Fibroblast of upper back skin (primary cell): ENCODE data around the gene ECI2.
"Not testable (repeated sequence)": the region's sequence is repeated elsewhere in the genome, so short reads cannot be mapped to it uniquely, and the experiment has no call there.

Experiments
- DNase-seq: peaks from one replicate; pipeline ENCODE4 v3.0.0-alpha.2; 2013

ECI2 gene

DNA sequence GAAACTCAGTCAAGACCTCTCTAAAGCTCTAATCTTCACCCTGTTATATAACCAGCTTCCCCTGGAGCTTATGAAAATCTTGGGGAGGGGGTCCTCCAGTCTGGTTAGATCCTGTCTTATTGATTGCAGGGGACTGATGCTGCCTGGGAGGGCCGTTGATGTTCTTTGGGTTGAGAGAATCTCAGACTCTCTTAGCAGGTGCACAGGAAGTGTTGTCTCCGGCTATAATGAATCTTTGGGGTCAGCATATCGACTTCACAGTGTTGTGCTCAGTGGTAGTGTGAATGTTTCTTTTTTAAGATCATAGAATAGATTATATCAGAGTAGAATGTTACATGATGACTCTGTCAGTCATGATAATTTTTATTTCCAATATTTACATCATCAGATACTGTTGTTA lies 2.8 kb upstream of the ECI2 start:
- no peak for DNase-seq

DNA sequence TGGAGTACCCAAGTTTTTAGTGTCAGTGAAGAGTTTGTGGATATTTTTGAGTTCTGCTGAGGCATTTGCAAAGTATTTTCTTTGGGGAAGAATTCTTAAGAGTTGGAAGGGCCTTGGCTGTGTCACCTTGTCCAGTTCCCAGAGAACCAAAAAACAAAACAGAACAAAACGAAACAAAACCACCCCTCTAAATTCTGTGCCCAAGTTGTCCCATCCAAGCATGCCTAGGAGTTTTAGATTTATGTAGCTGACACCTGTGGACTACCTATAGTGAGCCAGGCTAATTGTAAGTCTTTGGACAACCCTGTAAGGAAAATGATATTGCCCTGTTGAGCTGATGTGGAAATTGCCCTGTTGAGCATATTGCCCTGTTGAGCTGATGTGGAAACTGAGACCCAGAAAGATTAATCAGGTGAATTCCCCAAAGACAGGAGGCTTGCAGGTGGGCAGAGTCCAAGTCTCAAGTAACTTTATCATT lies 1.0 kb upstream of the ECI2 start:
- DNase-seq = no peak

- DNase-seq = peak; percentile 94
These were observed 434 bp upstream of the ECI2 start for GRCh38 chr6:4135665-4136353.

GRCh38 chr6:4133941-4134838 lies 1.2 kb downstream of the ECI2 start:
- no peak for DNase-seq

DNA sequence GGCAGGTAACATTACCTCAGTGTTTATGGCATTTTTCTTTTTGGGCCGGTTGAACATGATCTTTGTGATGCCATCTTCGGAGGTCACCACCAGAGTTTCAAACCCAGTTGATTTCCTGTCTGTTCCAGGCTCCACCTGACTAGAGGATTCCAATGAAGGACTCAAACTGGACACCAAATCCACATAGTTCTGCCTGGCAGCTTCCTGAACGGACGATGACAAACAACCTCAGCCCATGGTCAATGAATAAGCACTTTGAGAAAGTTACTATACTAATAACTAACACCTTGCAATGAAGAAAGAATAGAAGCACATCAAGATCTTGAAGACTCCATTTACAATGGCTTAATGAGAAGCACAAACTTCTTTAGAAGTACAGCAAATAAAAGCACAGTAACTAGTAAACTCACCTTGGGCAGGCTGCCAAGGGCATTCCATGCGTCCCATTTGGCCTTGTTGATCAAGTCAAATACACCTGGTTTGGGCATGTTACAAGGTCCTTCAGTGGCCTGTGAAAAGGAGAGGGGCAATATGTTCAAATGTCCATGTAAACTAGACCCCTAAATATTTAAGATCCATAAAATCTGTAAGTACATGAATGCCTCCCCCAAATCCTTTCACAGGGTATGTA lies 4.9 kb downstream of the ECI2 start:
- no peak for DNase-seq

- DNase-seq = no peak
These were observed 5.9 kb downstream of the ECI2 start for GRCh38 chr6:4129446-4129845.

DNA sequence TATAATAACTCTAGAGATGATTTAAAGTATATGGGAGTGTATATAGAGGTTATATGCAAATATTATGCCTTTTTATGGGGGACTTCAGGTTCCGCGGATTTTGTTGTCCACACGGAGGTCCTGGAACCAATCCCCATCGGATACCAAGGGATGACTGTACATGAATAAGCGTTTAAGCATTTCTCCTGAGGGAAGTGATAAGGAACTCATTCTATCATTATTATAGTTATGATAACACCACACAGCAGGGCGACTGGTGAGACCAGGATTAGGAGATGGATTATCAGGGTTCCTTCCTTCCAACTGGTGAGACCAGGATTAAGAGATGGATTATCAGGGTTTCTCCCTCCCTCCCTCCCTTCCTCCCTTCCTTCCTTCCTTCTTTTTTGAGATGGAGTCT lies 6.6 kb downstream of the ECI2 start:
- DNase-seq = no peak

DNA sequence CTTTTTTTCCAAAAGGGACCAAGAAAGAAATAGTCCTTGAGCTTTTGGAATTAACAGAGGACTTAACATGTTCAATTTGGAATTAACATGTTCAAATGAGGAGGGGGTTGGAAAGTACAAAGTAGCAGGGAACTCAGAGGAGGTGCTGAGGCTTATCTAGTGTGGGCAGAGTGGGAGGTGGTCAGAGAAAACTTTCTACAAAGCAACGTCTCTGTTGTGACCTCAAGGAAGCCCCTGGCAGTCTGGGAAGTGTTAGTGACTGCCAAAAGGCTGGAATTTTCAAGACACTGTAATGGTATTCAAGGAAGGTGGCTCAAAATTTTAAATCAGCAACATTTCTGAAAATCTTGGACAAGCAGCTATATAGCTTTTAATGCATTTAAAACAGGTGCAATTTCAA lies 7.3 kb downstream of the ECI2 start:
- DNase-seq = no peak

- DNase-seq = peak; percentile 92
These were observed 9.2 kb downstream of the ECI2 start for GRCh38 chr6:4125933-4126864.

GRCh38 chr6:4125500-4125899 lies 9.9 kb downstream of the ECI2 start:
- DNase-seq = no peak

GRCh38 chr6:4124351-4124750 lies 11.0 kb downstream of the ECI2 start:
- no peak for DNase-seq

- no peak for DNase-seq
These were observed 19.6 kb downstream of the ECI2 start for GRCh38 chr6:4115741-4116140.

- DNase-seq = no peak
These were observed 21.3 kb downstream of the ECI2 start for GRCh38 chr6:4114123-4114522.

GRCh38 chr6:4113649-4114048 lies 21.7 kb downstream of the ECI2 start:
- no peak for DNase-seq

- DNase-seq = no peak
These were observed 23.0 kb downstream of the ECI2 start for GRCh38 chr6:4112366-4112765.

DNA sequence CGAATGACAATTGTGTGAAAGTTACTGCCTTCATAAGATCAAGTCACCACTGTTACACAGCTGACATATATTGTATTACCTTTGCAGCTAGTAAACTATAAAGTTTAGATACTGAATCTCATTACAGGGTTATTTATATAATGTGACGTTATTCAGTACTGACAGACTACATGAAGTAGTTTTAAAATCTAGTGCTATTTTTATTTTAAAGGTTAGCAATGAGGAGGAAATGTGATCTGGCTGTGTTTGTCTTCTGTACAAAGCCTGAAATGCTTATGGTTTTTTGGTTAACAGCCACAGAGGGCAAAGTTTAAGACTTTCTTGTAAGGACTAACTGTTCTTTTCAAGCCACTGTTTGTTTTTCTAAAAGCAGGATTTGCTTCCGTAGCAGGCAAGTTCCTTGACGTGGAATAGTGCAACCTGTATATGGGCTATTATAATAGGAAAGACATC lies 26.0 kb downstream of the ECI2 start:
- DNase-seq = not testable (repeated sequence)

GRCh38 chr6:4108561-4109093 lies 26.7 kb downstream of the ECI2 start:
- DNase-seq = no peak

DNA sequence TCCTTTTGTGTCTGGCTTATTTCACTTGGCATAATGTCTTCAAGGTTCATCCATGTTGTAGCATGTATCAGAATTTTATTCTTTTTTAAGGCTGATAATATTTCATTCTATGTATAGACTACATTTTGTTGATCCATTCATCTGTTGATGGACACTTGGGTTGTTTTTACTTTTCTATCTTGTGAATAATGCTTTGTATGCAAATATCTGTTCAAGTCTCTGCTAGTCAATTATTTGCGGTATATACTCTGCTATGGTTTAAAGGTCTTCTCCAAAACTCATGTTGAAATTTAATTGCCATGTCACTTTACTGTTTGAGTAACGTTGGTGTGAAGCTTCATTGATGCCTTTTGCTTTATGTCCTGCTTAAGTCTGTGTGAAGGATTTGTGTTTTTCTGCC lies 27.5 kb downstream of the ECI2 start:
- no peak for DNase-seq

DNA sequence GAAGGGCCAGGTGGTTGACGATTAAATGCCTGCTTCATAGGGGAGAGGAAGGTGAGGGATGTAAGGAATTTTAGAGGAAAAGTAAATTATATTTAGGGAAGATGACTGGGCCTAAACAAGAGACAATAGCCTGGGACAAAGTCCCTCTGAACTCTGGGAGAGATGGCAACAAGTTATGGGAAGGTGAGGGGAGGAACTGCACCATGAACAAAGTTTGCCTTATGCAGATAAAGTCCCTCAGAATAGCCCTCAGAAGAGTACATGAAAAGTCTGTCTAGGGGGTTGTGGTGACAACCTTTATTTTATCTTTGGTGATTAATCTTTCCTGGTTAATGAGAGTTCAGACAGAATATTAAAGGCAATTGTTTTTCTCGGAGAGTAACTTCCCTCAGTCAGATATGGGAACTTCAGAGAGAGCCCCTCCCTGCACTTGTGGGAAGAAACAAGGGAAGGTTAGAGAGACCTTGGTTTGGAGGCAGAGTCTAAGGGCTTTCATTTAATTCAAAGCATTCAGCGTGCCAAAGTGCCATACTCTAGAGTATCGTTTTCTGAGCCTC lies 29.3 kb downstream of the ECI2 start:
- no peak for DNase-seq

DNA sequence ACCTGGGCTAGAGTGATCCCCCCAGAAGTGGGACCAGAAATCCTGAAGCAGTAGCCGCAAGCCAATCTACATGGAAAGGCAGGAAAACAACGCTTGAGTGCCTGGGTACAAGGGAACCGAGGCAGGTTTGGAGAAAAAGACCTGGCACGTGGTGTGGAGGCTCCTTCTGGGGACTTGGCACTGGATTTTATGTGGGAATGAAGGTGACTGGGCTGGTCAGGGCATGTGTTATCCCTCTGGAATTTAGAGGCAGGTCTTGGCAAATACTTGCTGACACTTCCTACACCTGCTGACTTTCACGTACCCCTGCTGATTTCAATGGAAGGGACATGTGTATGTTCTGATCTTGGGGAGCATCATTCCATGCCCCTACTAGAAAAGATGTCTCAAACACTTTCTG lies 31.4 kb downstream of the ECI2 start:
- DNase-seq = no peak

- no peak for DNase-seq
These were observed 32.6 kb downstream of the ECI2 start for GRCh38 chr6:4102687-4103244.

GRCh38 chr6:4101298-4101697 lies 34.1 kb downstream of the ECI2 start:
- DNase-seq = no peak
